HepG2 (cell line): ENCODE measurements around the gene LRP5. TPM values are rescaled to one million over a fixed set of nuclear protein-coding genes. Genes with fewer than 3 reads are reported as not detected.

Experiments used
- BRF2 ChIP-seq: sonication (generic); formaldehyde crosslinking; IDR thresholded peaks from 2 replicates; pipeline ENCODE4 v1.8.1; 2022; ENCODE audit warnings: mild to moderate bottlenecking, missing genetic modification reagents
- CC2D1A ChIP-seq: sonication (generic); formaldehyde crosslinking; IDR thresholded peaks from 2 replicates; pipeline ENCODE4 v1.8.1; 2023; ENCODE audit warnings: mild to moderate bottlenecking, missing genetic modification reagents
- CHD4 ChIP-seq: fragments of 200-600 bp; sonication (generic); IDR thresholded peaks from 2 replicates; pipeline ENCODE4 v1.7.0; 2017; ENCODE audit warnings: mild to moderate bottlenecking, low read length, borderline replicate concordance
- FOXA3 ChIP-seq: IDR thresholded peaks from 2 replicates; pipeline ENCODE4 v1.6.1; 2016; ENCODE audit warnings: missing genetic modification reagents, missing compliant biosample characterization
- GTF2F1 ChIP-seq: fragments of 150-350 bp; IDR thresholded peaks from 2 replicates; pipeline ENCODE4 v1.6.1; 2014; ENCODE audit warnings: low read length
- KIAA2018 ChIP-seq: sonication (generic); formaldehyde crosslinking; IDR thresholded peaks from 2 replicates; pipeline ENCODE4 v1.5.0; 2020; ENCODE audit warnings: mild to moderate bottlenecking, missing genetic modification reagents, borderline replicate concordance
- LBX2 ChIP-seq: sonication (generic); formaldehyde crosslinking; IDR thresholded peaks from 2 replicates; pipeline ENCODE4 v1.5.0; 2020; ENCODE audit warnings: missing genetic modification reagents, mild to moderate bottlenecking, borderline replicate concordance
- NBN ChIP-seq: fragments of 450-650 bp; conservative IDR thresholded peaks from 2 replicates; pipeline ENCODE4 v1.6.1; 2017
- NFYC ChIP-seq: IDR thresholded peaks from 2 replicates; pipeline ENCODE4 v1.6.1; 2016; ENCODE audit warnings: missing genetic modification reagents, missing compliant biosample characterization
- SKI ChIP-seq: fragments of 450-650 bp; IDR thresholded peaks from one replicate; pipeline ENCODE4 v1.6.1; 2018; ENCODE audit warnings: mild to moderate bottlenecking; ENCODE audit not compliant: partially characterized antibody
- TEF ChIP-seq: sonication (generic); formaldehyde crosslinking; IDR thresholded peaks from 2 replicates; pipeline ENCODE4 v1.5.0; 2020; ENCODE audit warnings: missing genetic modification reagents
- ZNF558 ChIP-seq: sonication (generic); formaldehyde crosslinking; IDR thresholded peaks from 2 replicates; pipeline ENCODE4 v1.9.0; 2022; ENCODE audit warnings: mild to moderate bottlenecking, missing genetic modification reagents, borderline replicate concordance
- ZNF562 ChIP-seq: sonication (generic); formaldehyde crosslinking; IDR thresholded peaks from 2 replicates; pipeline ENCODE4 v1.8.0; 2022; ENCODE audit warnings: missing genetic modification reagents, borderline replicate concordance
- ZNF724P ChIP-seq: sonication (generic); formaldehyde crosslinking; IDR thresholded peaks from 2 replicates; pipeline ENCODE4 v1.8.0; 2022; ENCODE audit warnings: missing genetic modification reagents, borderline replicate concordance
- ZNF775 ChIP-seq: sonication (generic); formaldehyde crosslinking; IDR thresholded peaks from 2 replicates; pipeline ENCODE4 v1.4.0; 2020; ENCODE audit warnings: missing genetic modification reagents, mild to moderate bottlenecking, moderate library complexity, borderline replicate concordance
- ZSCAN20 ChIP-seq: sonication (generic); formaldehyde crosslinking; IDR thresholded peaks from 2 replicates; pipeline ENCODE4 v1.4.0; 2020; ENCODE audit warnings: missing genetic modification reagents, mild to moderate bottlenecking, borderline replicate concordance
- polyA plus RNA-seq, 8 experiments: library from polyadenylated mRNA; depleted of rRNA in 3 of 8; stranded (reverse) in 7 of 8; unstranded in 1 of 8; fragments of >200 nt; fragmentation: Illumina TruSeq in 4 of 8; extraction: Trizol in 4 of 8; gene quantifications; 2 replicates each; pipeline versions ENCODE4 v1.2.1 to v1.2.3, GENCODE V29; 2011 to 2016; ENCODE audit warnings: low read depth in 4 of 8, missing spikeins in 1 of 8, mixed read lengths in 1 of 8; ENCODE audit not compliant: insufficient read depth in 1 of 8
- total RNA-seq, 5 experiments: library from RNA; depleted of rRNA; stranded (reverse); fragments of >200 nt; fragmentation: Illumina TruSeq; extraction: Trizol; gene quantifications; 2 replicates each; pipeline ENCODE4 v1.2.3, GENCODE V29; 2016; ENCODE audit warnings: low read depth in 1 of 5

LRP5 gene
- total and polyA plus RNA-seq, 2 of the 13 experiments (the other 11 are each of a cell fraction or from before 2014, with no cell fraction given), result 40.4 to 64.0 TPM

- TF ChIP-seq ZNF775 (CRISPR knock-in tag) (no peak), ZNF724P (CRISPR knock-in tag) (no peak; the same call in 1 of the 2 replicates), ZNF558 (CRISPR knock-in tag) (no peak), CC2D1A (CRISPR knock-in tag) (no peak), TEF (no peak), BRF2 (CRISPR knock-in tag) (no peak), KIAA2018 (no peak), ZSCAN20 (CRISPR knock-in tag) (no peak), LBX2 (CRISPR knock-in tag) (no peak), SKI (no peak), GTF2F1 (no peak), CHD4 (no peak), ZNF562 (CRISPR knock-in tag) (no peak), NFYC (CRISPR knock-in tag) (no peak), FOXA3 (CRISPR knock-in tag) (peak; percentile 80), NBN (no peak)
Measured at GRCh38 chr11:68326334-68327215, 14.2 kb downstream of the LRP5 start (continued).
